HG03139 (cell line): ENCODE measurements around the gene ZFAND5.
A peak's percentile ranks its signal among the peaks of the same experiment; 100 is the strongest.

Experiments used
- ATAC-seq: cut with Tn5 transposase; IDR thresholded peaks from one replicate; pipeline ENCODE4 v1.9.1; 2021; ENCODE audit not compliant: unreplicated experiment

The ZFAND5 gene

DNA sequence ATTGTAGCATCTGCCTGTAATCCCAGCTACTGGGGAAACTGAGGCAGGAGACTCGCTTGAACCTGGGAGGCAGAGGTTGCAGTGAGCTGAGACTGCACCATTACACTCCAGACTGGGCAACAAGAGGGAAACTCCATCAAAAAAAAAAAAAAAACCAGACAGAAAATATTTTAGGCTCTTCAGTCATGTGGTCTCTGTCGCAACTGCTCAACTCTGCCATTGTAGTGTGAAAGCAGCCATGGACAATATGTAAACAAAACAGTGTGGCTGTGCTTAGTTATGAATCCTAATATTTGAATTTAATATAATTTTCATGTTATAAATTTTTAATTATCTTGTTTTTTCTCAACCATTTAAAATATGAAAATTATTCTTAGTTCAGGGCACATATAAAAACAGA lies 38.4 kb downstream of the ZFAND5 start:
- ATAC-seq, result no peak

DNA sequence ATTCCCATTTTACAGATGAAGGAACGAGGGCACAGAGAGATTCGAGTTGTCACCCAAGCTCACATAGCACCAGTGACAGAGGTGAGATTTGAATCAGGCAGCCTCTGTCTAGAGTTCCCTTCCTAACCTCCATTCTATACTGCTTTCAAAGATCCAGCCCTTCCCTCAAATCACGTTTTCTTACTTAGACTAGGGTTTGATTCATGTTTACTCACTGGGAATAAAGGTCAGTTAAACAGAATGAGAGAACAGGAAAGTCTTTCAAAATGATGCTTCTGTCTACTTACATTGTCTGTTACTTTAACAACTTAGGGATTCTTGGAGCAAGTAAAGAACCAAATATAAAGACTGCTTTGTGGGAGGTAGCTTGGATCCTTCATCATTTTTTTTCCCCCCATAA lies 40.0 kb downstream of the ZFAND5 start:
- no peak for ATAC-seq

GRCh38 chr9:72322678-72323077 lies 42.3 kb downstream of the ZFAND5 start:
- ATAC-seq, result no peak

GRCh38 chr9:72322259-72322658 lies 42.7 kb downstream of the ZFAND5 start:
- ATAC-seq, result no peak

- ATAC-seq, result no peak
Measured at GRCh38 chr9:72315510-72316311, 49.3 kb downstream of the ZFAND5 start.

- ATAC-seq, result no peak
Measured at GRCh38 chr9:72315089-72315509, 49.9 kb downstream of the ZFAND5 start.

- no peak for ATAC-seq
Measured at GRCh38 chr9:72313507-72313906, 51.5 kb downstream of the ZFAND5 start.

GRCh38 chr9:72312386-72312987 lies 52.5 kb downstream of the ZFAND5 start:
- ATAC-seq, result no peak

- ATAC-seq, result no peak
Measured at GRCh38 chr9:72309364-72310133, 55.5 kb downstream of the ZFAND5 start.

- ATAC-seq, result no peak
Measured at GRCh38 chr9:72306761-72307160, 58.2 kb downstream of the ZFAND5 start.

DNA sequence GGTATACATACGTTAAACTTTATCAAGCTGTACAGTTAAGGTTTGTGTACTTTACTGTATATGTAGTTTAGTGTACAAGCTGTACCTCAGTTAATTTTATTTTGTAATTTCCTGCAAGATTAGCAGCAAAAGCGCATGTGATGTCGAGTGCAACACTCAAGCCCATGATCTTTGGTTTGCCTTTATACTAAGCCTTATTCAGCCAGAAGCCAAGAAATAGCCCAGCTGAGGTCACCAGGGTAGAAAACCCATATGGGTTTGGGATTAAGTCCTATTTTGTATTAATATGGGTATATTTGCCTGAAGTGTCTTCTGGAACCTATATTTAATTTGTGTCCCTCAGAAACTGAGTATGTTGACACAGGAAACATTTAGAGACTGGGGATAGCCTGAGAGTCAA lies 59.3 kb downstream of the ZFAND5 start:
- ATAC-seq, result no peak

GRCh38 chr9:72305102-72305546 lies 59.9 kb downstream of the ZFAND5 start:
- ATAC-seq, result peak; percentile 80

GRCh38 chr9:72304538-72304937 lies 60.5 kb downstream of the ZFAND5 start:
- no peak for ATAC-seq
